B cell (primary cell): Measurements from ENCODE around the gene PGLYRP3.

Experiments used
- EZH2 ChIP-seq: IDR thresholded peaks from 2 replicates; pipeline ENCODE4 v1.6.1; 2012; ENCODE audit warnings: borderline replicate concordance, low read depth, mild to moderate bottlenecking, moderate library complexity, low read length; ENCODE audit not compliant: insufficient read depth, poor library complexity, severe bottlenecking
- TF ChIP-seq, protein P1 (sequence below): fragments of 200-600 bp; IDR thresholded peaks from one replicate; pipeline ENCODE4 v1.8.0; 2022; ENCODE audit warnings: antibody characterized with exemption, mild to moderate bottlenecking

DNA sequence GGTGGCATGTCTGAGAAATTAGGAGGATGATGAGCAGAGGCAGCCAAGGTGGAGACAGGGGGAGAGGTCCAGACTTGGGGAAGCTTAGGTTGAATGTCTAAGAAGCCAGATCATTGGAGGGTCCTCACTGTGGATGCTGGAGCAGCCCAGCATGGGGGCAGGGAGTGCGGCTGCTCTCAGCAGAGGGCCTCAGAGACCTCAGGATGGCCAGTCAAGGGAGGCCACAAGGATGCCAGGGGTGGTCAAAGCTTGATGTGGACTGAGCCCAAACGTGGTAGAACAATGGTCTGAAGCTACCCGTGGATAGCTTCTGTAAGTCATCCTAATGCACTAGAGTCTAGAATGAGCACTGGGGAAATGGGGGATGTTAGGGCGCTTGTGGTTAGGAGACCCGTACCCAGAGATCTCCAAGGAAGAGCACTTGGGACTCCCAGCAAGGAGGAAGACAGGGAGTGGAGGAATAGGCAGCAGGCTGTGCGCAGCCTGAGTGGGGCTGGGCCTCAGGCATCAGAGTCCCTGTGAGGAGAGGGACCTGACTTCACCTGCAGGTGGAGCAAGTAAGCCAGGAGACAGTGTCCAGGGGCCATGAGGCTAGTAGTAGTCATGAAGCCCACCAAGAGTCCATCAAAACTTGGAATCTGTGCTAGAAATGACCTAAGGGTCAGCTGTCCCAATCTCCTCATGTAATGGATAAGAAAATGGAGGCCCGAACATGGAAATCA, 40.6 kb upstream of the PGLYRP3 start:
- TF ChIP-seq, protein P1, sequence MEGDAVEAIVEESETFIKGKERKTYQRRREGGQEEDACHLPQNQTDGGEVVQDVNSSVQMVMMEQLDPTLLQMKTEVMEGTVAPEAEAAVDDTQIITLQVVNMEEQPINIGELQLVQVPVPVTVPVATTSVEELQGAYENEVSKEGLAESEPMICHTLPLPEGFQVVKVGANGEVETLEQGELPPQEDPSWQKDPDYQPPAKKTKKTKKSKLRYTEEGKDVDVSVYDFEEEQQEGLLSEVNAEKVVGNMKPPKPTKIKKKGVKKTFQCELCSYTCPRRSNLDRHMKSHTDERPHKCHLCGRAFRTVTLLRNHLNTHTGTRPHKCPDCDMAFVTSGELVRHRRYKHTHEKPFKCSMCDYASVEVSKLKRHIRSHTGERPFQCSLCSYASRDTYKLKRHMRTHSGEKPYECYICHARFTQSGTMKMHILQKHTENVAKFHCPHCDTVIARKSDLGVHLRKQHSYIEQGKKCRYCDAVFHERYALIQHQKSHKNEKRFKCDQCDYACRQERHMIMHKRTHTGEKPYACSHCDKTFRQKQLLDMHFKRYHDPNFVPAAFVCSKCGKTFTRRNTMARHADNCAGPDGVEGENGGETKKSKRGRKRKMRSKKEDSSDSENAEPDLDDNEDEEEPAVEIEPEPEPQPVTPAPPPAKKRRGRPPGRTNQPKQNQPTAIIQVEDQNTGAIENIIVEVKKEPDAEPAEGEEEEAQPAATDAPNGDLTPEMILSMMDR = no peak
- no peak for TF ChIP-seq EZH2
